ENCODE measurements around the gene YIF1A. TPM values are rescaled to one million over a fixed set of nuclear protein-coding genes. Genes with fewer than 3 reads are reported as not detected.

Gene YIF1A
- total RNA-seq, 1 experiment from 2014 or later, result 64.3 TPM

GRCh38 chr11:66237867-66238266 lies 51.1 kb downstream of the YIF1A start:
- H3K4me3 Mint-ChIP-seq, result no peak overlapping the region

More at GRCh38 chr11:66237867-66238266, 51.1 kb downstream of the YIF1A start:
- DNase-seq, result no peak
- Histone ChIP-seq H2AK5ac (ENCODE audit: insufficient read length, low read length) (no peak overlapping the region), H2BK12ac (ENCODE audit: insufficient read length, low read depth, low read length) (no peak overlapping the region), H3K56ac (ENCODE audit: insufficient read length, low read depth, low read length) (no peak overlapping the region), H3K79me1 (ENCODE audit: insufficient read depth, low read depth, low read length, poor library complexity, severe bottlenecking) (no peaks in the 10 kb centered on the region), H2BK5ac (ENCODE audit: insufficient read length, low read length) (no peak overlapping the region), H3K18ac (ENCODE audit: insufficient read length, low read depth, low read length) (no peak overlapping the region), H3K14ac (ENCODE audit: insufficient read depth, low read length) (no peak overlapping the region), H2BK20ac (ENCODE audit: low read depth, low read length, poor library complexity, severe bottlenecking) (no peak overlapping the region), H3K23me2 (ENCODE audit: insufficient read length, low read depth, low read length, poor library complexity, severe bottlenecking) (no peaks in the 10 kb centered on the region), H2BK120ac (ENCODE audit: low read depth, low read length, poor library complexity, severe bottlenecking) (no peak overlapping the region), H3K4me2 (ENCODE audit: insufficient read depth, insufficient read length, low read length) (no peak overlapping the region), H2BK15ac (ENCODE audit: low read depth, low read length) (no peak overlapping the region), H4K5ac (ENCODE audit: insufficient read length, low read depth, low read length) (no peak overlapping the region), H3K23ac (ENCODE audit: insufficient read length, low read depth, low read length) (no peak overlapping the region), H3K27ac (ENCODE audit: insufficient read length, low read depth, low read length) (no peak overlapping the region), H3K9ac (ENCODE audit: extremely low read depth, insufficient read length, low read length) (no peak overlapping the region), H3T11ph (ENCODE audit: low read length) (no peak overlapping the region), H4K91ac (ENCODE audit: insufficient read length, low read depth, low read length) (no peak overlapping the region), H4K20me1 (ENCODE audit: control insufficient read depth, insufficient read depth, insufficient read length) (no peaks in the 10 kb centered on the region), H3K4me1 (ENCODE audit: insufficient read depth, low read length) (no peaks in the 10 kb centered on the region), H4K8ac (replicated peaks; ENCODE audit: insufficient read length, low read depth, low read length) (no peak overlapping the region), H3K9me3 (ENCODE audit: control insufficient read depth, low read depth, low read length) (no peaks in the 10 kb centered on the region), H3K4ac (ENCODE audit: low read depth, low read length) (no peak overlapping the region), H3K27me3 (ENCODE audit: insufficient read depth, low read length) (no peaks in the 10 kb centered on the region), H3K79me2 (ENCODE audit: insufficient read depth, low read length) (no peaks in the 10 kb centered on the region), H2AFZ (ENCODE audit: low read length) (no peak overlapping the region)
- H3K27ac Mint-ChIP-seq, result peak overlapping the region in 2 of 3 experiments; percentile 34 to 55; a peak in 1 of 7 replicates
- no CpG with 5 or more reads among the region's 6 CpGs for WGBS (ENCODE audit: extremely low coverage, insufficient read length, low lambda C conversion rate)
- H3K27me3 Mint-ChIP-seq (ENCODE audit: low read depth), result no peaks in the 10 kb centered on the region
- H3K9me3 Mint-ChIP-seq, result no peaks in the 10 kb centered on the region
- H3K4me1 Mint-ChIP-seq, result peaks cover 5% of the 10 kb centered on the region in 2 experiments; a peak in 3 of 4 replicates
- peaks cover 2 to 25% (median 19%) of the 10 kb centered on the region in 3 experiments; a peak in 6 of 7 replicates for H3K36me3 Mint-ChIP-seq (ENCODE audit: insufficient read depth in 1 of 3, low read depth in 3 of 3)
- TF ChIP-seq CTCF (conservative IDR thresholded peaks at IDR 0.05), result no peak; the same call in 2 of the 3 replicates

Measured in H9 (cell line).